Thoracic aorta (tissue), 2 donors: Measurements from ENCODE around the gene HNRNPA2B1. TPM values are rescaled to one million over a fixed set of nuclear protein-coding genes. Genes with fewer than 3 reads are reported as not detected.
"Not testable (repeated sequence)": the region's sequence is repeated elsewhere in the genome, so short reads cannot be mapped to it uniquely, and the experiment has no call there.

Experiments used
- ATAC-seq: fragments of 150-250 bp; one replicate; pipeline ENCODE4 v1.8.0; 2017; ENCODE audit warnings: low read depth; ENCODE audit not compliant: insufficient number of reproducible peaks, low FRiP score
- DNase-seq: peaks from one replicate; pipeline ENCODE4 v3.0.0-alpha.2; 2020; ENCODE audit warnings: low spot score
- H3K27ac ChIP-seq, 2 donors: fragments of 200-600 bp; sonication (generic); 1 replicate in 1 of 2; 2 replicates in 1 of 2; pipeline ENCODE4 v1.5.1; 2016; ENCODE audit warnings: mild to moderate bottlenecking in 2 of 2, moderate library complexity in 2 of 2
- H3K27me3 ChIP-seq: fragments of 200-600 bp; sonication (generic); replicated peaks from 2 replicates; pipeline ENCODE4 v1.6.0; 2016; ENCODE audit warnings: mild to moderate bottlenecking; ENCODE audit not compliant: insufficient read depth
- H3K36me3 ChIP-seq: fragments of 200-600 bp; sonication (generic); one replicate; pipeline ENCODE4 v1.5.1; 2016
- H3K4me1 ChIP-seq, 2 donors: fragments of 200-600 bp; sonication (generic); 1 replicate in 1 of 2; 2 replicates in 1 of 2; pipeline versions ENCODE4 v1.5.1 to v1.6.0; 2016; ENCODE audit warnings: low read depth in 2 of 2, mild to moderate bottlenecking in 1 of 2; ENCODE audit not compliant: control insufficient read depth in 1 of 2
- H3K4me3 ChIP-seq: fragments of 200-600 bp; sonication (generic); 2 replicates; pipeline ENCODE4 v1.5.1; 2016; ENCODE audit warnings: mild to moderate bottlenecking
- H3K9me3 ChIP-seq: fragments of 200-600 bp; sonication (generic); 2 replicates; pipeline ENCODE4 v1.5.1; 2016
- total RNA-seq, 2 donors: library from RNA; depleted of rRNA; stranded (reverse); fragments of >200 nt; gene quantifications; one replicate each; pipeline versions ENCODE4 v1.1.0 to v1.2.3, GENCODE V29; 2016
- TF ChIP-seq, protein P1 (sequence below): fragments of 200-600 bp; sonication (generic); IDR thresholded peaks from one replicate; pipeline ENCODE4 v1.5.1; 2019; ENCODE audit warnings: antibody characterized with exemption

HNRNPA2B1 gene
- total RNA-seq, 2 donors from 2014 or later, result 142 to 204 TPM

DNA sequence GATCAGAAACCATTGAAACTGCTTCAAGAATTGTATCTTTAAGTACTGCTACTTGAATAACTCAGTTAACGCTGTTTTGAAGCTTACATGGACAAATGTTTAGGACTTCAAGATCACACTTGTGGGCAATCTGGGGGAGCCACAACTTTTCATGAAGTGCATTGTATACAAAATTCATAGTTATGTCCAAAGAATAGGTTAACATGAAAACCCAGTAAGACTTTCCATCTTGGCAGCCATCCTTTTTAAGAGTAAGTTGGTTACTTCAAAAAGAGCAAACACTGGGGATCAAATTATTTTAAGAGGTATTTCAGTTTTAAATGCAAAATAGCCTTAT, 14.7 kb downstream of the HNRNPA2B1 start:
- TF ChIP-seq, protein P1, sequence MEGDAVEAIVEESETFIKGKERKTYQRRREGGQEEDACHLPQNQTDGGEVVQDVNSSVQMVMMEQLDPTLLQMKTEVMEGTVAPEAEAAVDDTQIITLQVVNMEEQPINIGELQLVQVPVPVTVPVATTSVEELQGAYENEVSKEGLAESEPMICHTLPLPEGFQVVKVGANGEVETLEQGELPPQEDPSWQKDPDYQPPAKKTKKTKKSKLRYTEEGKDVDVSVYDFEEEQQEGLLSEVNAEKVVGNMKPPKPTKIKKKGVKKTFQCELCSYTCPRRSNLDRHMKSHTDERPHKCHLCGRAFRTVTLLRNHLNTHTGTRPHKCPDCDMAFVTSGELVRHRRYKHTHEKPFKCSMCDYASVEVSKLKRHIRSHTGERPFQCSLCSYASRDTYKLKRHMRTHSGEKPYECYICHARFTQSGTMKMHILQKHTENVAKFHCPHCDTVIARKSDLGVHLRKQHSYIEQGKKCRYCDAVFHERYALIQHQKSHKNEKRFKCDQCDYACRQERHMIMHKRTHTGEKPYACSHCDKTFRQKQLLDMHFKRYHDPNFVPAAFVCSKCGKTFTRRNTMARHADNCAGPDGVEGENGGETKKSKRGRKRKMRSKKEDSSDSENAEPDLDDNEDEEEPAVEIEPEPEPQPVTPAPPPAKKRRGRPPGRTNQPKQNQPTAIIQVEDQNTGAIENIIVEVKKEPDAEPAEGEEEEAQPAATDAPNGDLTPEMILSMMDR, result no peak
- ATAC-seq (no peak), DNase-seq (no peak)
- Histone ChIP-seq H3K4me1 (no peaks in the 10 kb centered on the region), H3K27ac (no peak overlapping the region), H3K4me3 (no peak overlapping the region), H3K9me3 (no peaks in the 10 kb centered on the region), H3K27me3 (no peaks in the 10 kb centered on the region), H3K36me3 (peaks cover 24% of the 10 kb centered on the region)

DNA sequence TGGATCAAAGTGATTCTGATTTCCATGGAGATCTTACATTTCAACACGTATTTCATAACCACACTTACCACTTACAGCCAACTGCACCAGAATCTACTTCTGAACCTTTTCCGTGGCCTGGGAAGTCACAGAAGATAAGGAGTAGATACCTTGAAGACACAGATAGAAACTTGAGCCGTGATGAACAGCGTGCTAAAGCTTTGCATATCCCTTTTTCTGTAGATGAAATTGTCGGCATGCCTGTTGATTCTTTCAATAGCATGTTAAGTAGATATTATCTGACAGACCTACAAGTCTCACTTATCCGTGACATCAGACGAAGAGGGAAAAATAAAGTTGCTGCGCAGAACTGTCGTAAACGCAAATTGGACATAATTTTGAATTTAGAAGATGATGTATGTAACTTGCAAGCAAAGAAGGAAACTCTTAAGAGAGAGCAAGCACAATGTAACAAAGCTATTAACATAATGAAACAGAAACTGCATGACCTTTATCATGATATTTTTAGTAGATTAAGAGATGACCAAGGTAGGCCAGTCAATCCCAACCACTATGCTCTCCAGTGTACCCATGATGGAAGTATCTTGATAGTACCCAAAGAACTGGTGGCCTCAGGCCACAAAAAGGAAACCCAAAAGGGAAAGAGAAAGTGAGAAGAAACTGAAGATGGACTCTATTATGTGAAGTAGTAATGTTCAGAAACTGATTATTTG, 15.3 kb downstream of the HNRNPA2B1 start:
- Histone ChIP-seq H3K36me3 (peaks cover 18% of the 10 kb centered on the region), H3K27ac (no peak overlapping the region), H3K9me3 (no peaks in the 10 kb centered on the region), H3K4me3 (no peak overlapping the region), H3K27me3 (no peaks in the 10 kb centered on the region), H3K4me1 (no peaks in the 10 kb centered on the region)
- DNase-seq, result no peak
- ATAC-seq, result no peak
- TF ChIP-seq, protein P1, result no peak

- H3K4me3 ChIP-seq, H3K27ac ChIP-seq, H3K27me3 ChIP-seq, DNase-seq, ATAC-seq, H3K4me1 ChIP-seq, H3K9me3 ChIP-seq: not testable (repeated sequence)
- peaks cover 13% of the 10 kb centered on the region for H3K36me3 ChIP-seq
Measured at GRCh38 chr7:26184281-26185101, 16.1 kb downstream of the HNRNPA2B1 start.

GRCh38 chr7:26183545-26184280, 16.8 kb downstream of the HNRNPA2B1 start:
- Histone ChIP-seq H3K4me1 (no peaks in the 10 kb centered on the region), H3K36me3 (peaks cover 5% of the 10 kb centered on the region), H3K27ac (no peak overlapping the region), H3K27me3 (no peaks in the 10 kb centered on the region), H3K9me3 (no peaks in the 10 kb centered on the region), H3K4me3 (no peak overlapping the region)
- TF ChIP-seq, protein P1, result no peak
- DNase-seq, result no peak
- no peak for ATAC-seq

GRCh38 chr7:26182706-26183105, 17.8 kb downstream of the HNRNPA2B1 start:
- no peak overlapping the region for H3K4me3 ChIP-seq
- no peak for ATAC-seq
- TF ChIP-seq, protein P1, result no peak
- no peaks in the 10 kb centered on the region for H3K4me1 ChIP-seq
- no peaks in the 10 kb centered on the region for H3K36me3 ChIP-seq
- H3K9me3 ChIP-seq, result no peaks in the 10 kb centered on the region
- H3K27ac ChIP-seq, result no peak overlapping the region
- no peak for DNase-seq
- H3K27me3 ChIP-seq, result no peaks in the 10 kb centered on the region
